GM12878 (cell line): Measurements from ENCODE around the gene FNDC4. TPM values are rescaled to one million over a fixed set of nuclear protein-coding genes. Genes with fewer than 3 reads are reported as not detected.

Experiments used
- ATAC-seq: fragments of 200-7000 bp; cut with Tn5 transposase; 3 replicates; pipeline ENCODE4 v1.9.1; 2020; ENCODE audit warnings: mild to moderate bottlenecking, moderate library complexity
- BruUV-seq: library from RNA; stranded (reverse); fragments of 400-500 nt; replicated peaks from 2 replicates; lab custom pipeline; 2021; lab: Mats Ljungman, UMichigan
- CTCF ChIA-PET: fragments of 300-600 bp; sonication (Branson Sonifier 250); formaldehyde crosslinking; extraction: SDS; loops from one replicate; lab custom pipeline; 2021; ENCODE audit warnings: inconsistent platforms; lab: Yijun Ruan, JAX
- POLR2A ChIA-PET: fragments of 350-600 bp; formaldehyde crosslinking; extraction: SDS; loops from one replicate; lab custom pipeline; 2021; ENCODE audit warnings: inconsistent platforms; lab: Charles Lee
- RAD21 ChIA-PET: fragments of 300-600 bp; sonication (Branson Sonifier 250); formaldehyde crosslinking; loops from one replicate; lab custom pipeline; 2023; ENCODE audit warnings: antibody characterized with exemption; ENCODE audit not compliant: unreplicated experiment; lab: Charles Lee
- SMC1A ChIA-PET: fragments of 300-600 bp; sonication (Branson Sonifier 250); formaldehyde crosslinking; loops from one replicate; lab custom pipeline; 2023; ENCODE audit not compliant: unreplicated experiment, uncharacterized antibody; lab: Charles Lee
- DNase-seq: peaks from one replicate; pipeline ENCODE4 v3.0.0-alpha.2; 2011; ENCODE audit warnings: low read depth, low spot score
- FAIRE-seq: peaks from 3 replicates; lab custom pipeline; 2011; peaks lifted over from hg19 to GRCh38; lab: Jason Lieb, UNC
- H2AFZ ChIP-seq: 2 replicates; pipeline ENCODE4 v1.6.0; 2011; ENCODE audit warnings: low read depth, low read length, control low read depth; ENCODE audit not compliant: control insufficient read depth
- H3K27ac ChIP-seq: 2 replicates; pipeline ENCODE4 v1.5.1; 2011; ENCODE audit warnings: control low read depth; ENCODE audit not compliant: control insufficient read depth, insufficient read depth
- H3K27me3 ChIP-seq, 2 experiments: replicated peaks in 1 of 2; 2 replicates each; pipeline versions ENCODE4 v1.6.0 to v1.6.1; 2011; ENCODE audit warnings: low read length in 1 of 2; ENCODE audit not compliant: control insufficient read depth in 2 of 2, insufficient read depth in 2 of 2
- H3K36me3 ChIP-seq, 2 experiments: 2 replicates each; pipeline ENCODE4 v1.5.1; 2011; ENCODE audit warnings: low read length in 1 of 2; ENCODE audit not compliant: control insufficient read depth in 2 of 2, insufficient read depth in 2 of 2
- H3K4me1 ChIP-seq: 2 replicates; pipeline ENCODE4 v1.6.1; 2011; ENCODE audit warnings: mild to moderate bottlenecking, low read length, moderate library complexity, mixed read lengths; ENCODE audit not compliant: control insufficient read depth, insufficient read depth
- H3K4me2 ChIP-seq: 2 replicates; pipeline ENCODE4 v1.6.0; 2011; ENCODE audit warnings: control low read depth; ENCODE audit not compliant: control insufficient read depth, insufficient read depth
- H3K4me3 ChIP-seq: fragments of 200-600 bp; sonication (generic); 2 replicates; pipeline ENCODE4 v1.5.1; 2016
- H3K79me2 ChIP-seq: 2 replicates; pipeline ENCODE4 v1.6.0; 2011; ENCODE audit warnings: low read length; ENCODE audit not compliant: control insufficient read depth, insufficient read depth
- H3K9ac ChIP-seq: 2 replicates; pipeline ENCODE4 v1.8.0; 2011; ENCODE audit warnings: low read length, control low read depth, mixed read lengths; ENCODE audit not compliant: control insufficient read depth, insufficient read depth
- H3K9me3 ChIP-seq: replicated peaks from 3 replicates; pipeline ENCODE4 v1.5.1; 2011; ENCODE audit warnings: mild to moderate bottlenecking, low read length; ENCODE audit not compliant: control insufficient read depth, insufficient read depth
- H4K20me1 ChIP-seq: 2 replicates; pipeline ENCODE4 v1.6.0; 2011; ENCODE audit not compliant: control insufficient read depth, insufficient read depth
- BHLHE40 ChIP-seq, 2 experiments: fragments of 450-650 bp in 1 of 2; IDR thresholded peaks; 2 replicates each; pipeline ENCODE4 v1.6.1; 2011 to 2017; ENCODE audit warnings: low read depth in 2 of 2, borderline replicate concordance in 1 of 2, improper control_type of control experiment in 1 of 2, low read length in 1 of 2, mild to moderate bottlenecking in 1 of 2
- CUX1 ChIP-seq: IDR thresholded peaks from 2 replicates; pipeline ENCODE4 v1.6.1; 2012; ENCODE audit warnings: improper control_type of control experiment, low read depth, low read length; ENCODE audit not compliant: insufficient replicate concordance
- EZH2 ChIP-seq: IDR thresholded peaks from 2 replicates; pipeline ENCODE4 v1.6.1; 2012; ENCODE audit warnings: low read depth, mild to moderate bottlenecking, control low read depth, inconsistent platforms, low read length, borderline replicate concordance; ENCODE audit not compliant: control insufficient read depth
- HDAC2 ChIP-seq: fragments of 200-600 bp; sonication (generic); IDR thresholded peaks from 2 replicates; pipeline ENCODE4 v1.6.1; 2017
- KLF5 ChIP-seq: fragments of 450-650 bp; IDR thresholded peaks from 2 replicates; pipeline ENCODE4 v1.6.1; 2014; ENCODE audit warnings: mild to moderate bottlenecking; ENCODE audit not compliant: partially characterized antibody
- MEF2A ChIP-seq: IDR thresholded peaks from 2 replicates; pipeline ENCODE4 v1.6.1; 2011; ENCODE audit warnings: low read depth, mild to moderate bottlenecking, low read length, moderate library complexity; ENCODE audit not compliant: insufficient read depth
- MEF2B ChIP-seq: fragments of 450-650 bp; IDR thresholded peaks from 2 replicates; pipeline ENCODE4 v1.6.1; 2018; ENCODE audit warnings: mild to moderate bottlenecking, moderate library complexity; ENCODE audit not compliant: partially characterized antibody, poor library complexity, severe bottlenecking
- MXI1 ChIP-seq: fragments of 150-350 bp; IDR thresholded peaks from 2 replicates; pipeline ENCODE4 v1.6.1; 2011; ENCODE audit warnings: low read depth, mild to moderate bottlenecking, inconsistent platforms, low read length, improper control_type of control experiment
- NFIC ChIP-seq: IDR thresholded peaks from 2 replicates; pipeline ENCODE4 v1.6.1; 2012; ENCODE audit warnings: low read depth, mild to moderate bottlenecking, inconsistent platforms, low read length, moderate library complexity
- NFXL1 ChIP-seq: fragments of 450-650 bp; IDR thresholded peaks from 2 replicates; pipeline ENCODE4 v1.6.1; 2017; ENCODE audit warnings: antibody characterized with exemption, mild to moderate bottlenecking, borderline replicate concordance
- PAX8 ChIP-seq: fragments of 450-650 bp; IDR thresholded peaks from 2 replicates; pipeline ENCODE4 v1.6.1; 2017; ENCODE audit warnings: mild to moderate bottlenecking, moderate library complexity
- PBX3 ChIP-seq: IDR thresholded peaks from 2 replicates; pipeline ENCODE4 v1.6.1; 2011; ENCODE audit warnings: mild to moderate bottlenecking, low read depth, low read length, moderate library complexity; ENCODE audit not compliant: insufficient replicate concordance
- RELB ChIP-seq: fragments of 450-650 bp; IDR thresholded peaks from 2 replicates; pipeline ENCODE4 v1.6.1; 2017; ENCODE audit warnings: low read depth, mild to moderate bottlenecking, moderate library complexity
- SIN3A ChIP-seq: IDR thresholded peaks from 2 replicates; pipeline ENCODE4 v1.6.1; 2012; ENCODE audit warnings: low read depth, low read length, improper control_type of control experiment
- SMC3 ChIP-seq: IDR thresholded peaks from 2 replicates; pipeline ENCODE4 v1.6.1; 2011; ENCODE audit warnings: low read length, improper control_type of control experiment, borderline replicate concordance
- SP1 ChIP-seq: IDR thresholded peaks from one replicate; pipeline ENCODE4 v1.6.1; 2011; ENCODE audit warnings: low read depth, low read length
- SREBF2 ChIP-seq: IDR thresholded peaks from 2 replicates; pipeline ENCODE4 v1.6.1; 2012; ENCODE audit warnings: mild to moderate bottlenecking, low read length
- YBX1 ChIP-seq: fragments of 450-650 bp; IDR thresholded peaks from 2 replicates; pipeline ENCODE4 v1.6.1; 2016; ENCODE audit warnings: antibody characterized with exemption
- ZNF622 ChIP-seq: fragments of 450-650 bp; IDR thresholded peaks from 2 replicates; pipeline ENCODE4 v1.6.1; 2017; ENCODE audit warnings: mild to moderate bottlenecking, inconsistent platforms
- WGBS: methylation state at CpG from one replicate; pipeline ENCODE4 v1.1.6; 2016; ENCODE audit warnings: low lambda C conversion rate; ENCODE audit not compliant: insufficient replicate concordance, insufficient coverage; ENCODE audit errors: missing lambda C conversion rate; 5-methylcytosine and 5-hydroxymethylcytosine counted together
- in situ Hi-C: fragments of 300-500 bp; cut with MboI; formaldehyde crosslinking; loops from 9 replicates; pipeline ENCODE4 v1.14.3; 2018; ENCODE audit warnings: mixed read lengths
- intact Hi-C: fragments of 100-400 bp; cut with micrococcal nuclease; formaldehyde crosslinking; loops from one replicate; pipeline ENCODE4 v1.14.2; 2022; ENCODE audit not compliant: unreplicated experiment
- polyA plus RNA-seq, 11 experiments: library from polyadenylated mRNA; depleted of rRNA in 4 of 11; unstranded in 6 of 11; stranded (reverse) in 5 of 11; fragments of >200 nt; fragmentation: Nextera tagmentation in 4 of 11; fragmentation: Illumina TruSeq in 1 of 11; extraction: Ambion mirVana in 4 of 11; extraction: Trizol in 1 of 11; gene quantifications; 1 replicate in 1 of 11; 2 replicates in 10 of 11; pipeline versions ENCODE4 v1.2.1 to v1.2.3, GENCODE V29; 2011 to 2016; ENCODE audit warnings: inconsistent platforms in 2 of 11, missing spikeins in 2 of 11, low read depth in 1 of 11
- total RNA-seq, 4 experiments: library from RNA; depleted of rRNA in 3 of 4; stranded (reverse); fragments of >200 nt in 3 of 4; fragmentation: Illumina TruSeq in 1 of 4; extraction: Trizol in 1 of 4; gene quantifications; 2 replicates each; pipeline versions ENCODE4 v1.2.1 to v1.2.3, GENCODE V29; 2013 to 2021

The FNDC4 gene
- total and polyA plus RNA-seq, 10 of the 15 experiments (the other 5 are each of a cell fraction or from before 2014, with no cell fraction given), result 0.21 TPM; not detected in 9

GRCh38 chr2:27509326-27509725, 14.3 kb upstream of the FNDC4 start:
- H3K79me2 ChIP-seq, result no peaks in the 10 kb centered on the region
- H3K9me3 ChIP-seq, result no peaks in the 10 kb centered on the region
- H3K4me3 ChIP-seq, result no peak overlapping the region
- no peaks in the 10 kb centered on the region; a peak in 2 of 4 replicates for H3K27me3 ChIP-seq
- no peak overlapping the region for H3K4me2 ChIP-seq
- ATAC-seq, result no peak
- CTCF ChIA-PET, result interaction anchor here (0.6 kb wide), 1 partner anchor 912 kb away, joined by 3 read pairs; no protein-coding TSS in a partner anchor
- 34% methylated on average over 6 of the region's 6 CpGs for WGBS
- intact Hi-C loops, result no loop called here
- no peaks in the 10 kb centered on the region for H4K20me1 ChIP-seq
- in situ Hi-C loops, result no loop called here
- POLR2A ChIA-PET, result no interaction called here
- no peak overlapping the region for H2AFZ ChIP-seq
- SMC1A ChIA-PET, result no interaction called here
- TF ChIP-seq PBX3 (no peak), EZH2 (no peak), SMC3 (no peak), SREBF2 (no peak), MXI1 (no peak), PAX8 (no peak), SP1 (no peak), MEF2A (no peak), NFXL1 (no peak), MEF2B (no peak), YBX1 (no peak), NFIC (no peak), SIN3A (no peak), RELB (no peak), BHLHE40 (IDR thresholded peaks at IDR 0.05; ENCODE audit: borderline replicate concordance in 1 of 2, low read depth in 2 of 2, low read length in 1 of 2) (no peak), ZNF622 (no peak), HDAC2 (no peak), CUX1 (no peak), KLF5 (no peak)
- TF ChIP-seq, all 136 proteins: peak for 0
- no peak overlapping the region for H3K27ac ChIP-seq
- H3K4me1 ChIP-seq, result no peaks in the 10 kb centered on the region
- BruUV-seq, result no TSS peak
- no peaks in the 10 kb centered on the region for H3K36me3 ChIP-seq
- no peak overlapping the region for H3K9ac ChIP-seq
- RAD21 ChIA-PET, result no interaction called here
- no peak for FAIRE-seq
- no peak for DNase-seq
